CD4-positive, alpha-beta T cell (primary cell): ENCODE results near the gene REEP6. TPM values are rescaled to one million over a fixed set of nuclear protein-coding genes. Genes with fewer than 3 reads are reported as not detected.
"Not testable (repeated sequence)": the region's sequence is repeated elsewhere in the genome, so short reads cannot be mapped to it uniquely, and the experiment has no call there.

ENCODE experiments used
- ATAC-seq: fragments of 200-7000 bp; cut with Tn5 transposase; one replicate; pipeline ENCODE4 v1.10.0; 2022; ENCODE audit warnings: mild to moderate bottlenecking; ENCODE audit not compliant: poor library complexity
- CTCF ChIA-PET: fragments of 350-600 bp; sonication (Branson Sonifier 250); formaldehyde crosslinking; loops from one replicate; lab custom pipeline; 2021; ENCODE audit warnings: antibody characterized with exemption, inconsistent platforms; lab: Charles Lee
- POLR2A ChIA-PET: fragments of 350-600 bp; sonication (Branson Sonifier 250); formaldehyde crosslinking; loops from one replicate; lab custom pipeline; 2021; ENCODE audit warnings: antibody characterized with exemption, inconsistent platforms; lab: Charles Lee
- DNase-seq, 14 experiments: peaks; one replicate each; pipeline ENCODE4 v3.0.0-alpha.2; 2013 to 2020; ENCODE audit warnings: mixed read lengths in 2 of 14
- H3K27ac ChIP-seq, 2 donors: one replicate each; pipeline versions ENCODE4 v1.5.1 to v1.7.0; 2013; ENCODE audit warnings: low read length in 2 of 2, low read depth in 1 of 2, mild to moderate bottlenecking in 1 of 2
- H3K27me3 ChIP-seq, 2 experiments: 1 replicate in 1 of 2; 2 replicates in 1 of 2; pipeline versions ENCODE4 v1.6.1 to v1.7.0; 2013; ENCODE audit warnings: low read length in 2 of 2, control low read depth in 1 of 2, mild to moderate bottlenecking in 1 of 2, moderate library complexity in 1 of 2; ENCODE audit not compliant: insufficient read depth in 2 of 2, control insufficient read depth in 1 of 2
- H3K36me3 ChIP-seq: one replicate; pipeline ENCODE4 v1.6.1; 2013; ENCODE audit warnings: low read length, control low read depth; ENCODE audit not compliant: insufficient read depth
- H3K4me1 ChIP-seq: one replicate; pipeline ENCODE4 v1.6.1; 2013; ENCODE audit warnings: low read length, control low read depth; ENCODE audit not compliant: insufficient read depth
- H3K4me3 ChIP-seq: one replicate; pipeline ENCODE4 v1.5.1; 2013; ENCODE audit warnings: mild to moderate bottlenecking, low read length, moderate library complexity
- H3K9me3 ChIP-seq, 2 experiments: 1 replicate in 1 of 2; 2 replicates in 1 of 2; pipeline versions ENCODE4 v1.6.1 to v1.7.0; 2013; ENCODE audit warnings: low read length in 2 of 2, mild to moderate bottlenecking in 2 of 2, control low read depth in 1 of 2, moderate library complexity in 1 of 2; ENCODE audit not compliant: control insufficient read depth in 1 of 2, insufficient read depth in 1 of 2
- H3K27ac Mint-ChIP-seq: one replicate; pipeline ENCODE4 v1.8.0; 2020; ENCODE audit warnings: mixed read lengths
- H3K27me3 Mint-ChIP-seq: one replicate; pipeline ENCODE4 v1.8.0; 2021; ENCODE audit warnings: mixed read lengths
- H3K36me3 Mint-ChIP-seq: one replicate; pipeline ENCODE4 v1.8.0; 2021; ENCODE audit warnings: low read depth, mixed read lengths
- H3K4me1 Mint-ChIP-seq: one replicate; pipeline ENCODE4 v1.8.0; 2021; ENCODE audit warnings: low read depth, mixed read lengths
- H3K4me3 Mint-ChIP-seq: one replicate; pipeline ENCODE4 v1.8.0; 2020; ENCODE audit warnings: mild to moderate bottlenecking, mixed read lengths
- H3K9me3 Mint-ChIP-seq: one replicate; pipeline ENCODE4 v1.8.0; 2020; ENCODE audit warnings: mixed read lengths
- CTCF ChIP-seq: fragments of 200-600 bp; IDR thresholded peaks from one replicate; pipeline ENCODE4 v1.8.0; 2022; ENCODE audit warnings: antibody characterized with exemption, mild to moderate bottlenecking
- intact Hi-C, 2 experiments: fragments of 100-400 bp; cut with DNase I in 1 of 2; cut with micrococcal nuclease in 1 of 2; formaldehyde crosslinking; loops; one replicate each; pipeline versions ENCODE4 v1.15.1 to v1.9.0; 2023 to 2025; cut with DNase I, micrococcal nuclease
- total RNA-seq, 174 experiments: library from RNA in 2 of 174; stranded (reverse) in 2 of 174; gene quantifications; one replicate each; pipeline ENCODE4 v1.2.3 and lab custom pipeline; 2021 to 2026

The REEP6 gene
- total RNA-seq, 2 experiments from 2014 or later: 2.2 to 2.8 TPM

GRCh38 chr19:1474765-1475351 lies 16.1 kb upstream of the REEP6 start:
- H3K9me3 Mint-ChIP-seq: no peaks in the 10 kb centered on the region
- H3K36me3 Mint-ChIP-seq: peaks cover 11% of the 10 kb centered on the region
- Histone ChIP-seq H3K27ac (no peak overlapping the region), H3K27me3 (peaks cover 4 to 5% of the 10 kb centered on the region in 2 experiments), H3K9me3 (peaks cover 0 to 5% of the 10 kb centered on the region in 2 experiments), H3K36me3 (peaks cover 14% of the 10 kb centered on the region), H3K4me3 (no peak overlapping the region), H3K4me1 (peaks cover 54% of the 10 kb centered on the region)
- intact Hi-C loops: loop anchor here in 1 of 2 experiments (5.0 to 10.0 kb wide), 2 partner anchors 37 to 200 kb away; partner anchors contain the start of genes ADAMTSL5 and FAM174C
- TF ChIP-seq CTCF: no peak
- POLR2A ChIA-PET: interaction anchor here (0.7 kb wide), 1 partner anchor 131 kb away, joined by 3 read pairs; no protein-coding TSS in a partner anchor
- peaks cover 30% of the 10 kb centered on the region for H3K4me1 Mint-ChIP-seq
- CTCF ChIA-PET: no interaction called here
- H3K27me3 Mint-ChIP-seq: no peaks in the 10 kb centered on the region
- no peak for ATAC-seq
- peak overlapping the region; percentile 20 for H3K4me3 Mint-ChIP-seq
- no peak overlapping the region for H3K27ac Mint-ChIP-seq
- peak in 1 of 14 experiments; percentile 32 for DNase-seq

- DNase-seq (peak in 1 of 14 experiments; percentile 33), ATAC-seq (no peak)
- ChIA-PET CTCF (no interaction called here), POLR2A (interaction anchor here (0.7 to 0.8 kb wide), 2 partner anchors 15 to 130 kb away, joined by 3 read pairs; partner anchors contain the start of gene REEP6)
- Mint-ChIP-seq H3K27ac (no peak overlapping the region), H3K36me3 (peaks cover 11% of the 10 kb centered on the region), H3K4me3 (no peak overlapping the region), H3K4me1 (peaks cover 30% of the 10 kb centered on the region), H3K9me3 (no peaks in the 10 kb centered on the region), H3K27me3 (no peaks in the 10 kb centered on the region)
- peaks cover 14% of the 10 kb centered on the region for H3K36me3 ChIP-seq
- H3K4me3 ChIP-seq: no peak overlapping the region
- TF ChIP-seq CTCF: no peak
- intact Hi-C loops: loop anchor here in 1 of 2 experiments (5.0 to 10.0 kb wide), 2 partner anchors 36 to 201 kb away; partner anchors contain the start of genes ADAMTSL5 and FAM174C
- peaks cover 4 to 5% of the 10 kb centered on the region in 2 experiments for H3K27me3 ChIP-seq
- peaks cover 44% of the 10 kb centered on the region for H3K4me1 ChIP-seq
- no peak overlapping the region for H3K27ac ChIP-seq
- peaks cover 0 to 3% of the 10 kb centered on the region in 2 experiments for H3K9me3 ChIP-seq
Observed at GRCh38 chr19:1475751-1476437, 15.1 kb upstream of the REEP6 start.

GRCh38 chr19:1477056-1477455 lies 13.9 kb upstream of the REEP6 start:
- not testable (repeated sequence) for H3K27me3 Mint-ChIP-seq, H3K9me3 Mint-ChIP-seq, DNase-seq, H3K27ac ChIP-seq, H3K9me3 ChIP-seq, H3K27me3 ChIP-seq, ATAC-seq, H3K27ac Mint-ChIP-seq, H3K4me3 ChIP-seq
- intact Hi-C loops: loop anchor here in 1 of 2 experiments (5.0 to 10.0 kb wide), 2 partner anchors 35 to 202 kb away; partner anchors contain the start of genes ADAMTSL5 and FAM174C
- H3K36me3 Mint-ChIP-seq: peaks cover 11% of the 10 kb centered on the region
- H3K36me3 ChIP-seq: peaks cover 14% of the 10 kb centered on the region
- POLR2A ChIA-PET: interaction anchor here (0.8 kb wide), 1 partner anchor 14 kb away, joined by 3 read pairs; the partner anchor contains the start of gene REEP6
- peaks cover 32% of the 10 kb centered on the region for H3K4me1 ChIP-seq
- H3K4me1 Mint-ChIP-seq: peaks cover 24% of the 10 kb centered on the region
- peak overlapping the region; percentile 78 for H3K4me3 Mint-ChIP-seq
- CTCF ChIA-PET: interaction anchor here (1.2 kb wide), 1 partner anchor 32 kb away, joined by 5 read pairs; no protein-coding TSS in a partner anchor
